DMS53 treated with DMSO at 0.1 percent for 48 hours (cell line): ENCODE results near the gene PSMA6.
"Not testable (repeated sequence)": the region's sequence is repeated elsewhere in the genome, so short reads cannot be mapped to it uniquely, and the experiment has no call there.

ENCODE experiments used
- DNase-seq: peaks from one replicate; lab custom pipeline; 2025; ENCODE audit not compliant: unreplicated experiment; lab: John Stamatoyannopoulos, UW

The PSMA6 gene

GRCh38 chr14:35292051-35292769, at the start of gene PSMA6:
PSMA6 (plus strand) TSS chr14:35292382; CDS start chr14:35292477, 95 bp downstream.
- peak; percentile 92 for DNase-seq

DNA sequence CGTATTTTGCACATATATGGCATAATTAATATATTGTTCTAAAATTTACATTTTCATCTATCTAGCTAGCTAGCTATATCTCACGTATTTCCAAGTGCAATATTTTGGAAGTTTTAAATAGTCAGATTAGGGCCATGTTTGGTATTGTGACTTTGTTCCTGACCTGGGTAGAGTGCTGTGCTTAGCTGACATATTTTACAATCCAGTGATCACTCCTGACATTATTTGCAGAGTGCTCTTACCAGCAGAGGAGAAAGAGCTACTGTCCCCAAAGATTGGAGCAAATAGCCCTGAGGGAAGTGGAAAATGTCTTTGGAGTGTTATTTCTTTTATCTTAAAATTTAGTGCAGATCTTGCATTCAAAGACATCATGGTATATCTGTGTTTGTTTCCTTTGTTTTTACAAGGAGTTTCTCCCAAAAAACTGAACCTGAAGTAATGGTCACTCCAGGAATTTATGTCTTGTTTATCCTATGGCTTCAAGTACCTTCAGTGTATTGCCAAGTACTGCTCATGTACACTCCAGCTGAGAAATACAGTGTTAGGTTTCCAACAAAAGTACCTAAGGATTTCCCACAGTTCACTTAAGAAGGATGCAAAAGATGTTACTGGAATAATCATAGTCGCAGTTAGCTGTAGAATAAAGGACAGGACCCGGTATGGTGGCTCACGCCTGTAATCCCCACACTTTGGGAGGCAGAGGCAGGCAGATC, 49.4 kb upstream of the PSMA6 start:
- no peak for DNase-seq

GRCh38 chr14:35243956-35244355, 48.2 kb upstream of the PSMA6 start:
- no peak for DNase-seq

DNA sequence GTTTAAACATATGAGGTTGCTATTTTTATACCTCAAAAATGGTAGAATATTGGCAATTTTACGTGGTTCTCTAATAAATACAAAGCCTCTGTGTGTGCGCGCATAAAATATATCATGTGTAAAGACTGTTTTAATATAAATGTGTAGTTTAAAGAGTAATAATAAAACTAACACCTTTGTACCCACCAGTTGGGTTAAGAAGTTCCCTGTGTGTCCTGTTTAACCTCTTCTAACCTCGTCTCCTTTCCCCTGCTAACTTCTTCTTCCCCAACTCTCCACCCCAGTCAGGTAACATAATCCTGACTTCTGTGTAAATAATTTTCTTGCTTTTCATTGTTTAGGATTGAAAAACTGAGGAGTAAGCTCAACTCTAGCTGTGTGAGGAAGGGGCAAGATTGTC, 47.6 kb upstream of the PSMA6 start:
- no peak for DNase-seq

DNA sequence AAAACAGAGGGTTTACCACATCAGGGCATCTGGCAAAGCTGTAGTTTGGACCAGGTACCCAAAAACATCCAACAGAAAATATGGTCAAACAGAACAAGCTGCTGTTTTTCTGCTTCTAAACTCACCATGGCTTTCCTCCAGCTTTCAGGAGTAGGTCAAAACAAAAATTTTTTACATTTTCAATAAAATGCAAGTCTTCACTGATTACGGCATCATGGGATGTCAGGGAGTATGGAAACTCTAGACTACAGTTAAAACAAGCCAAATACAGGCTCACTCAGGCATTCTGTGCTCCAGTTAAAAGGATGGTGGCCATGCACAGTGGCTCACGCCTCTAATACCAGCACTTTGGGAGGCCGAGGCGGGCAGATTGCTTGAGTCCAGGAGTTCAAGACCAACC, 47.1 kb upstream of the PSMA6 start:
- no peak for DNase-seq

DNA sequence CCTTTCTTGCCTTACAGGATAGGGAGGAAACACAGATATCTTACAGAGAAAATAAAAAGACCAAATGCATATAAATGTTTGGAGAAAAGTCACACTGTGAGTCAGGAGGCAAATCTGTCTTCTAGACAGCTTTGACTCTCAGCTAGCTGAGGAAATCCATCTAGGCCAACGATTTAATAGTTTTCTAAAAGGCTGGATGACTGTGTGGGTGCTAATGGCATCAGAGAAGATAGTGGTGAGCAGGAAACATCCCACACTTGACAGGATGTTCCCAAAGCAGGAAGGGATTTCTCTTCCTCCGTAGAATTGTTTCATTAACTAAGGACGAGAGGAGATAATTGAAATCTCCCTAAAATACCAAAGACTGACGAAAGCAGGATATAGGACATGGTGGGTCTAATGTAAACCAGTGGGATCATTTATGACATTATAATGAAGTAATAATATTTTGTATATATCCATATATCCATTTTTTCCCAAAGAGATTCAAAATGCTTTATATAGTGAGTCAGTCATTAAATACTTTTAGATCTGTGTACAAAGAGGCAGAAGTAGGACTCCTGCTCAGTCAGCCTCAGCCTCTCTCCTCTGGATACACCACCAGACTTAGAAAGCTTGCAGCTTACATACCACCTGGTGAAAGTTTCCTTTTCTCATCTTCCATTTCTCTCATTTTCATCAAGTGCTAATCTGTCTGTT, 44.3 kb upstream of the PSMA6 start:
- no peak for DNase-seq

DNA sequence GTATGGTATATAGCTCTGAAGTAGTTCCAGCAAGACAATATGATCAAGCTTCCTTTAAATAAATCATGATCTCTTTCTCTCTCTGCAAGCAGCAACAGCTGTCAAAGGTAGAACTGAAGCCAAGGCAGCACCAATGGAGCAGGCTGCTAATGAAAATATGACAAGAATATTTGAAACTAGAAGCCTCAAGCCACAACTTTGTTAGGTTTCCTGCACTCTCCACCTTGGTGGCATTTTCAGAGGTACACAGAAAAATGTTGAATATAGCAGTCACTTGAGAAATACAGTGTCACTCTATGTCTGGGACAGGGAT, 43.8 kb upstream of the PSMA6 start:
- DNase-seq = no peak

- no peak for DNase-seq
These were observed 41.9 kb upstream of the PSMA6 start for GRCh38 chr14:35250319-35250718.

GRCh38 chr14:35252451-35252868, 39.7 kb upstream of the PSMA6 start:
- no peak for DNase-seq

GRCh38 chr14:35253056-35253455, 39.1 kb upstream of the PSMA6 start:
- DNase-seq = not testable (repeated sequence)

GRCh38 chr14:35254034-35254622, 38.1 kb upstream of the PSMA6 start:
- DNase-seq = not testable (repeated sequence)

DNA sequence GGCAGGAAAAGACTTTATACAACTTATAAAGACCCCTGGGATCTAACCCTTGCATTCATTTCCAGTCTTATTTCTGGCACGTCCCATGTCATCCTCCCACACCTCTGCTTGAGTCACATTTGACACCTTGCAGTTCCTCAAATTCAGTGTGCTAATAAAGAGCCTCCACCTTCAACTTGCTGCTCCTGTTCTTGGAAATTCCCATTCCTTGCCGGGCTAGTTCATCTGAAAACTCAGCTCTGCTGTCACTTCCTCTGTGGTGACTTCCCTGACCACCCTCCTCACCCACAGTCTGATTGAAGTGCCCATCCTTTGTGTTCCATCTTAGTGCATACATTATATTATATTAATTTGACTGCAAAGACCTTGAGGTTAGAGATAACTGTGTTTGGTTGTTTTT, 37.4 kb upstream of the PSMA6 start:
- no peak for DNase-seq

DNA sequence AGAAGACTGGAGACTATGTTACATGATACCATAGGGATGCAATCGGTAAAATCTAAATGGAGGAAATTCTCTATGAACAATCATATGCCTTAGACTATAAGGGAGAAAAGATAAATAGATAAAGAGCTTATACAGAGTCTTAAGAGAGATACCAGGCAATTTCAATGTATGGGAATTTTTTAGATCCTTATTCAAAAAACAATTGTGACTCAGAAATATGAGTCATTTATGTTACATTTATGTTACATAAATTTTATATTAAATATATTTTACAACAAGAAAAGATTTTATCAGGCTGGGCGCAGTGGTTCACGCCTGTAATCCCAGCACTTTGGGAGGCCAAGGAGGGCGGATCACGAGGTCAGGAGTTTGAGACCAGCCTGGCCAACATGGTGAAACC, 36.5 kb upstream of the PSMA6 start:
- DNase-seq = no peak

- no peak for DNase-seq
These were observed 34.4 kb upstream of the PSMA6 start for GRCh38 chr14:35257809-35258208.

DNA sequence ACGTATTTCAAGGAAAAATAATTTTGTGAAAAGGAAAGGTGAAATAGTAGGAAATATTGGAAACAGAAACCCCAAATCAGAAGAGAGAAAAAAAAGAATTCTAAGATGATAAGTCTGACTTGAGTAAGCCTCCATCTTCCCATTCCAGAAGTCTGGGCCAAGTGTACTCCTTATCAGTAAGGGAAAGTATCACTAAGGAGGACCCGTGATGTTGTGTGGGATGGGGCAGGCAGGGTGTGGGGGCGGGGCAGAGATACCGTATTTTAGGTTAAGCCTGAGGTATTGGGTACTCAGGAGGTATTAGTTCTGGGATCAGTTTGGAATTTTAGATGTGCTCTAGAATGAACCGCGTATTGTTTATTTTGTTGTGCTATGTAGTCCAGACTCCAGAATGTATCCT, 33.8 kb upstream of the PSMA6 start:
- no peak for DNase-seq

GRCh38 chr14:35261774-35262173, 30.4 kb upstream of the PSMA6 start:
- DNase-seq = no peak

- DNase-seq = no peak
These were observed 29.7 kb upstream of the PSMA6 start for GRCh38 chr14:35262436-35262835.

DNA sequence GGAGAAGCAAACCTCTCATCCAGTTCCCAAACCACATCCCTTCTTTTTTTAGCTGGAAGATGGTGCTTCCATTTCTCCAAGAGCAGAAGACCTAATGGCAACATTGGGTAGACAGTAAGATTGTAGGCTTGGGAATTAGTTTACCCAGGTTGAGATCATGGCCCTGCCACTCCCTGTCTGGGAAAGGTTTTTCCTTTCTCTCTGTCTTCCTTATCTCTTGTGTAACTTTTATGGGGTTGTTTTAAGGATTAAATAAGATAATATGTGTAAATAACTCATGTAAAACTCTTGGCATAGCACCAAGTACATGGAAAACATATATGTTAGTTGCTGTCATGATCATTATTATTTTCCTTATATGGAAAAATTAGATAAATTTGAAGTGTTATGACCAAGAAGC, 23.2 kb upstream of the PSMA6 start:
- no peak for DNase-seq

- DNase-seq = no peak
These were observed 17.4 kb upstream of the PSMA6 start for GRCh38 chr14:35274805-35275204.

GRCh38 chr14:35277179-35277578, 15.0 kb upstream of the PSMA6 start:
- DNase-seq = peak; percentile 3

DNA sequence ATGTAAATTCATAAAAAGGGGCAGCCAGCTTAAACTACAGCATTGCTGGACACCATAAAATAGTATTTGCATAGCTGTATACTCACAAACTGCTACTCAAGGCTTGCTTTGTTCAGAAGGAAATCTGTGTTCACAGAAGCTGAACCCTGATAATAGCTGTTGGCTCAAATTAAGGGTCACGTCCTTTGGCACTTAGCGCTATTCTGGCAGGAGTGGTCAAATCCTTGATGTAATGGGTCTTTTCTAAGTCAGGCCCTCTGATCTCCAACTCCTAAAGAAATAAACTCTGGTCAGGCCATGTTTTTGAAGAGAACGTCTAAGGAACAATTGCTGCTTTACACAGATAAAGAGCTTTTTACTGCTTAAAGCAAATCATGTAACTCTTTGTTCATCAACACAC, 12.8 kb upstream of the PSMA6 start:
- no peak for DNase-seq

DNA sequence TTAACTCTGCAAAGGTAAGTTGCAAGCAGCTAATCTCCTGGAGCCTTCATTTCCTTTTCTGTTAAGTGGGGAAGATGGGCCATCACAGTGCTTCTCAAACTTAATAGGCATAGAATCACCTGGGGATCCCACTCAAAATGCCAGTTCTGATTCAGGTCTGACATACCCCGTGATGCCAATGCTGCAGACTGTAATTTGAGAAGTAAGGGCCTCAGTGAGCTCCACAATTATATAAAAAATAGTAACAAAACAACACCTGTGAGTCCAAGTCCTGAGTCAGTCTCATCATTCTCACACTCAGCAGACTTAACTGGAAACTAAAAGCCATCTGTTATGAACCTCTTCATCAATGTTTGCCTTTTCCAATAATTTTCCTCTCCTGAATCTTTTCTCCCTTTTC, 10.8 kb upstream of the PSMA6 start:
- DNase-seq = no peak
